GOT3 (cell line): ENCODE results near the gene ZNF226.
"Not testable (repeated sequence)": the region's sequence is repeated elsewhere in the genome, so short reads cannot be mapped to it uniquely, and the experiment has no call there.

Experiments used
- DNase-seq: peaks from one replicate; lab custom pipeline; 2025; ENCODE audit warnings: mixed read lengths; lab: John Stamatoyannopoulos, UW

Gene ZNF226

DNA sequence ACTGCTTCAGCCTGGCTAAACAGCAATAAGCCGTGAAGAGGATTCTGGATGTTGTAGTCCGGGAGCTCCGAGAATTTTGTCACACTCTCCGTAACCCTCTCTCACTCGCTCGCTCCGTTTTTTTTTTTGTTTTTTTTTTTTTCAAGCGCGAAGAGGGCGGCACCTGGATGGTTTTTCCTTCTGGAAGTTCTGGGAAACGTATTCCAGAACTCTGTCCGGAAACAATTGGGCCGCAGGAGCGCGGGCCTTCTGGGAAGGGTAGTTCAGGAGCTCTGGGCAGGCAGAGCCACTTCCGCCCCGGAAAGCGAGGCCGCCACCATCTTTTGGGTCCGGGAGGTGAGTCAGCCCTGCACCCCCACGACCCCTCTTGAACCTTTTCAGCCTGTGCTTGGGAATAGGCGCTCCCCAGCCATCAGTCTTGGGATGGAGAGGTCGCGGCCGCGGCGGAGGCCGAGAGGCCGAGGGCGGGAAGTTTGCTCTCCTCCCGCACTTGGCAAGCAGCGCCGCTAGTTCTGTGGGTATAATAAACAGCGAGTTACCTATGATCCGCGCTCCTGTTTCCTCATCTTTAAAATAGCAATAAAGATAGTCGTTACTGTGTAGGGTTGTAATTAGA lies 47.5 kb downstream of the ZNF226 start, which contains the start of gene ZNF227:
Gene ZNF227 (plus strand): TSS at position 283 of the 616 bp plus-strand sequence. CDS start 5,261 bp downstream, outside the sequence.
- DNase-seq: peak; percentile 33

DNA sequence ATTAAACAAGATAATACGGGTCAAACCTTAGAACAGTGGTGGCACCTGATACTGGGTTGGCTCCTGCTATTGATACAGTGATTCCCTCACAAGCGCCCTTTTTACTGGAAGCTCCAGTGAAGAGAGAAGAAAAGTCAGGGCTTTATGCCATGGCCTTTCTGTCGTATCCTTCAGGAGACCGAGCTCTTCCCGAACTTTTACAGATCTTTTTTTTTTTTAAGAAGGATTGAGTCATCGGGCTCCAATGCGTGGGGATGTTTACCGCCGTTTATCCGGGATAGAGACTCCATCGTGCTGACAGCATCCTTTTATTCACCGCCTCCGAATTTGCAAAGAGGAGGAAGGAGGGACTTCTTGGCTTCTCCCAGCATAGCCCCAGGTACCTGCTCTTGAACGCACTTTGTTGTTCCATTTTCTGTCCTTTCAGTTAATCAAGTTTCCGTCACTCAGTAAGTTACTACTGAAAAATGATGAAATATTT lies 48.0 kb downstream of the ZNF226 start:
- no peak for DNase-seq

DNA sequence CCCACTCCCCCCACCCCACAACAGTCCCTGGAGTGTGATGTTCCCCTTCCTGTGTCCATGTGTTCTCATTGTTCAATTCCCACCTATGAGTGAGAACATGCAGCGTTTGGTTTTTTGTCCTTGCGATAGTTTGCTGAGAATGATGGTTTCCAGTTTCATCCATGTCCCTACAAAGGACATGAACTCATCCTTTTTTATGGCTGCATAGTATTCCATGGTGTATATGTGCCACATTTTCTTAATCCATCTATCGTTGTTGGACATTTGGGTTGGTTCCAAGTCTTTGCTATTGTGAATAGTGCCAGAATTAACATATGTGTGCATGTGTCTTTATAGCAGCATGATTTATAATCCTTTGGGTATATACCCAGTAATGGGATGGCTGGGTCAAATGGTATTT lies 55.0 kb downstream of the ZNF226 start:
- not testable (repeated sequence) for DNase-seq

DNA sequence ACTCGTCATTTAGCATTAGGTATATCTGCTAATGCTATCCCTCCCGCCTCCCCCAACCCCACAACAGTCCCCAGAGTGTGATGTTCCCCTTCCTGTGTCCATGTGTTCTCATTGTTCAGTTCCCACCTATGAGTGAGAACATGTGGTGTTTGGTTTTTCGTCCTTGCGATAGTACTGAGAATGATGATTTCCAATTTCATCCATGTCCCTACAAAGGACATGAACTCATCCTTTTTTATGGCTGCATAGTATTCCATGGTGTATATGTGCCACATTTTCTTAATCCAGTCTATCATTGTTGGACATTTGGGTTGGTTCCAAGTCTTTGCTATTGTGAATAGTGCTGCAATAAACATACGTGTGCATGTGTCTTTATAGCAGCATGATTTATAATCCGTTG lies 55.9 kb downstream of the ZNF226 start:
- not testable (repeated sequence) for DNase-seq

GRCh38 chr19:44221291-44221690 lies 56.4 kb downstream of the ZNF226 start:
- DNase-seq: not testable (repeated sequence)
